ENCODE results near the gene PAOX. TPM values are rescaled to one million over a fixed set of nuclear protein-coding genes. Genes with fewer than 3 reads are reported as not detected.
A peak's percentile ranks its signal among the peaks of the same experiment; 100 is the strongest.

The PAOX gene
- total and polyA plus RNA-seq, 2 donors (not counting 1 experiment from before 2014, with no cell fraction given), result 21.1 to 24.9 TPM

DNA sequence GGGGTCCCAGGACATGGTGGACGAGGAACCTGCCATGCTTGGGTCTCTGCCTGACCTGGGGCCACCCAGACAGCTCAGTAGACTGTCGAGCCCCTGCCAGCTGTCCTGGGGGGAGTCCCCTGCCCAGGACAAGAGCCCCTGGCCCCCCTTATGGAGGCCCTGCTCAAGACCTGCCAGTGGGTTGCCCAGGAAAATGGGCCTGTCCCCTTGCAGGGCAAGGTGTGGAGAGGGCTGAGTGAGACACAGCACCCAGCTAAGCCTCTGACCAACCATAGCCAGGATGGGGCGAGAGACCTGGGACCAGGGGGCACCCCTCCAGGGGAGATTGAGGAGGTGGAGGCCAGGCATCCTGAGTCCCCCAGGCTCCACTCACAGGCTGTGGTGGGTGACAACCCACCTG is 23.1 kb upstream of the PAOX start:
- Mint-ChIP-seq H3K9me3 (ENCODE audit: insufficient read depth) (no peaks in the 10 kb centered on the region), H3K27ac (peak overlapping the region; percentile 37), H3K27me3 (no peaks in the 10 kb centered on the region), H3K4me1 (peaks cover 19% of the 10 kb centered on the region), H3K4me3 (peak overlapping the region; percentile 76)
- POLR2A ChIA-PET, result no interaction called here
- CTCF ChIA-PET, result interaction anchor here (1.8 to 3.6 kb wide), 2 partner anchors 23 to 27 kb away, joined by 4 to 18 read pairs; partner anchors contain the start of gene PAOX
- Histone ChIP-seq H3K36me3 (replicated peaks in 1 of 2; ENCODE audit: control extremely low read depth in 1 of 2, control insufficient read depth in 1 of 2, extremely low read depth in 1 of 2, insufficient read depth in 2 of 2, low read length in 1 of 2) (peaks cover 0 to 3% of the 10 kb centered on the region in 2 experiments), H3K27ac (ENCODE audit: low read length in 2 of 2) (no peak overlapping the region), H3K27me3 (replicated peaks in 1 of 4; ENCODE audit: control extremely low read depth in 1 of 4, control insufficient read depth in 3 of 4, insufficient read depth in 4 of 4, low read length in 3 of 4) (no peaks in the 10 kb centered on the region), H3K79me2 (ENCODE audit: control insufficient read depth, insufficient read depth, low read length) (peaks cover 24% of the 10 kb centered on the region), H3K9me3 (ENCODE audit: control extremely low read depth in 1 of 3, control insufficient read depth in 2 of 3, insufficient read depth in 1 of 3, low read length in 2 of 3) (peaks cover 0 to 15% (median 0%) of the 10 kb centered on the region in 3 donors), H3K4me2 (replicated peaks; ENCODE audit: low read depth, low read length, poor library complexity, severe bottlenecking) (peak overlapping the region; percentile 99), H3K9ac (ENCODE audit: low read length) (no peak overlapping the region), H3K4me3 (ENCODE audit: control extremely low read depth in 1 of 5, extremely low read depth in 1 of 5, insufficient read depth in 1 of 5, low read depth in 2 of 5, low read length in 4 of 5) (no peak overlapping the region), H4K20me1 (ENCODE audit: control insufficient read depth, insufficient read depth, low read length, poor library complexity, severe bottlenecking) (peaks cover 21% of the 10 kb centered on the region), H2AFZ (ENCODE audit: insufficient read depth, low read depth, low read length, poor library complexity, severe bottlenecking) (no peak overlapping the region), H3K4me1 (ENCODE audit: control insufficient read depth in 2 of 2, insufficient read depth in 2 of 2, low read length in 2 of 2) (peaks cover 9 to 24% of the 10 kb centered on the region in 2 donors)
- intact Hi-C loops (cut with micrococcal nuclease), result loop anchor here (5.0 kb wide), 1 partner anchor 49 kb away; the partner anchor contains the start of genes TUBGCP2 and ZNF511
- 100% methylated on average over 2 of the region's 3 CpGs for WGBS (ENCODE audit: insufficient coverage)
- no peak for DNase-seq
- TF ChIP-seq EZH2 (IDR thresholded peaks at IDR 0.05; ENCODE audit: borderline replicate concordance, insufficient read depth, low read depth, low read length, poor library complexity, severe bottlenecking) (no peak), CTCF (IDR thresholded peaks at IDR 0.05) (no peak)
- ATAC-seq (ENCODE audit: low read depth), result no peak

DNA sequence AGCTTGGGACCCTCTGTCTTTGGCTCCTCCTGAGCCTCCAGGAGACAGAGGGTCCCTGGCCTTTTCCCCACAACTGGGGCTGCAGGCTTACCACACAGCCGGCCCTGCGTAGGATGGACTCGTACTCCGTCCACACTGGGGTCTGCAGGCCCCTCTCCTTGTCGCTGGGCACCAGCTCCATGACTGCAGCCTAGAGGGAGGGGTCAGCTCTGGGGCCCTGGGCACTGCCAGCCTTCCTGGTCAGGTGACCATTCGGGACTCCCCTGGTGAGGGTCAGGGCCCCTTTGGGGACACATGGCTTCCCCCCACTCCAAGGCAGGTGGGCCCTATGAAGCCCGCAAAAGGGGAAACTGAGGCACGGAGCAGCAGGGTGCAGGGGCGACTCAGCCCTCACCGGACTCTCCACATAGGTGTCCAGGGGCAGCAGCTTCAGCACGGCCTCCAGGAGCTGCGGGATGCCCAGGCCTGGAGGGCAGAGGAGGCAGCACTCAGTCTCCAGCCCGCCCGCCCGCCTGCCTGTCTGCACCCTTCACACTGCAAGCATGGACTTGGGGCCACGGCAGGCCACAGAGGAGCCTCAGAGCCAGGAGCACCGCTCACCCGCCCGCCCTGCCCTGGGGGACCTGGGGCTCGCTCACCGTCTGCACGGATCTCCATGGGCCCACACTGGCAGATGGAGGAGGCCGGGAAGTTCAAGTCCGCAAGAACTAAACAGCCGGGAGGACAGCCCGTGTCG is 22.3 kb upstream of the PAOX start:
- POLR2A ChIA-PET, result interaction anchor here (1.2 to 1.7 kb wide), 2 partner anchors 27 to 34 kb away, joined by 3 to 11 read pairs; no protein-coding TSS in a partner anchor

More for the DNA sequence above, 22.3 kb upstream of the PAOX start:
- H3K79me2 ChIP-seq (ENCODE audit: control insufficient read depth, insufficient read depth, low read length), result peaks cover 24% of the 10 kb centered on the region
- peaks cover 26% of the 10 kb centered on the region for H3K4me1 Mint-ChIP-seq
- ATAC-seq (ENCODE audit: low read depth) (no peak), DNase-seq (no peak)
- H3K4me3 ChIP-seq (ENCODE audit: control extremely low read depth in 1 of 5, extremely low read depth in 1 of 5, insufficient read depth in 1 of 5, low read depth in 2 of 5, low read length in 4 of 5), result peak overlapping the region in 4 of 5 experiments; percentile 57 to 87 (median 68)
- 56% methylated on average over 27 of the region's 27 CpGs for WGBS (ENCODE audit: insufficient coverage)
- peak overlapping the region; percentile 26 for H3K27ac Mint-ChIP-seq
- peaks cover 21% of the 10 kb centered on the region for H4K20me1 ChIP-seq (ENCODE audit: control insufficient read depth, insufficient read depth, low read length, poor library complexity, severe bottlenecking)
- peak overlapping the region; percentile 95 for H2AFZ ChIP-seq (ENCODE audit: insufficient read depth, low read depth, low read length, poor library complexity, severe bottlenecking)
- peak overlapping the region; percentile 85 for H3K9ac ChIP-seq (ENCODE audit: low read length)
- H3K4me2 ChIP-seq (replicated peaks; ENCODE audit: low read depth, low read length, poor library complexity, severe bottlenecking), result peak overlapping the region; percentile 99
- H3K9me3 ChIP-seq (ENCODE audit: control extremely low read depth in 1 of 3, control insufficient read depth in 2 of 3, insufficient read depth in 1 of 3, low read length in 2 of 3), result peaks cover 0 to 17% (median 0%) of the 10 kb centered on the region in 3 donors
- H3K4me3 Mint-ChIP-seq, result peak overlapping the region; percentile 80
- intact Hi-C loops (cut with micrococcal nuclease), result loop anchor here (5.0 kb wide), 1 partner anchor 49 kb away; the partner anchor contains the start of genes TUBGCP2 and ZNF511
- no peaks in the 10 kb centered on the region for H3K27me3 Mint-ChIP-seq
- no peaks in the 10 kb centered on the region for H3K27me3 ChIP-seq (replicated peaks in 1 of 4; ENCODE audit: control extremely low read depth in 1 of 4, control insufficient read depth in 3 of 4, insufficient read depth in 4 of 4, low read length in 3 of 4)
- CTCF ChIA-PET, result interaction anchor here (1.0 to 3.6 kb wide), 3 partner anchors 22 to 31 kb away, joined by 3 to 18 read pairs (median 4); partner anchors contain the start of gene PAOX
- no peak for TF ChIP-seq EZH2 (IDR thresholded peaks at IDR 0.05; ENCODE audit: borderline replicate concordance, insufficient read depth, low read depth, low read length, poor library complexity, severe bottlenecking)
- H3K4me1 ChIP-seq (ENCODE audit: control insufficient read depth in 2 of 2, insufficient read depth in 2 of 2, low read length in 2 of 2), result peaks cover 16 to 32% of the 10 kb centered on the region in 2 donors
- no peaks in the 10 kb centered on the region for H3K9me3 Mint-ChIP-seq (ENCODE audit: insufficient read depth)
- peaks cover 0 to 3% of the 10 kb centered on the region in 2 experiments for H3K36me3 ChIP-seq (replicated peaks in 1 of 2; ENCODE audit: control extremely low read depth in 1 of 2, control insufficient read depth in 1 of 2, extremely low read depth in 1 of 2, insufficient read depth in 2 of 2, low read length in 1 of 2)
- peak overlapping the region in 1 of 2 donors; percentile 71 for H3K27ac ChIP-seq (ENCODE audit: low read length in 2 of 2)
